ENCODE data around the gene GPRC5C. TPM values are rescaled to one million over a fixed set of nuclear protein-coding genes. Genes with fewer than 3 reads are reported as not detected.

The GPRC5C gene
- total and polyA plus RNA-seq, 4 donors: 34.2 to 195 (median 119) TPM

DNA sequence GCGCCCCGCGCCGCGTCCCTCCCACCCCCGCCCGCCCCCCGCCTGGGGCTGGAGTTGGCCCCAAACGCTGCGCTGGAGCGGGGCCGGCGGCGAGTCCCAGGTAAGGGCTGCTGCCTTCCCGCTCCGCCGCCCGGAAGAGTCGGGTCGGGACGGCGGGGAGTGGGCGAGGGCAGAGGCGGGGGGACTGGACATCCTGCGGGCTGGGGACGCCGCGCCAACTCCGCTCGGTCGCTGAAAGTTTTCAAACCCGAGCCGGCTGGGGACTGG is 469 bp downstream of the GPRC5C start:
- peaks cover 18 to 69% (median 60%) of the 10 kb centered on the region in 4 donors for H3K4me1 ChIP-seq (ENCODE audit: control insufficient read depth in 4 of 4, insufficient read depth in 4 of 4, low read length in 3 of 4)
- DNase-seq (ENCODE audit: low spot score): no peak

GRCh38 chr17:74432766-74433391 is 991 bp downstream of the GPRC5C start:
- Histone ChIP-seq H3K27ac (ENCODE audit: low read depth in 1 of 2, low read length in 2 of 2) (peak overlapping the region; percentile 99 to 100), H3K4me3 (ENCODE audit: low read depth in 1 of 3, low read length in 3 of 3) (peak overlapping the region; percentile 53 to 89 (median 88)), H3K9ac (ENCODE audit: low read depth in 1 of 2, low read length in 2 of 2) (peak overlapping the region; percentile 43 to 97), H3K9me3 (ENCODE audit: control insufficient read depth in 4 of 4, low read length in 3 of 4) (no peaks in the 10 kb centered on the region), H3K36me3 (ENCODE audit: control insufficient read depth in 4 of 4, insufficient read depth in 3 of 4, low read depth in 1 of 4, low read length in 3 of 4) (no peaks in the 10 kb centered on the region), H3K4me1 (ENCODE audit: control insufficient read depth in 4 of 4, insufficient read depth in 4 of 4, low read length in 3 of 4) (peaks cover 15 to 65% (median 56%) of the 10 kb centered on the region in 4 donors), H3K27me3 (ENCODE audit: control insufficient read depth in 4 of 4, insufficient read depth in 4 of 4, low read length in 3 of 4) (no peaks in the 10 kb centered on the region)
- TF ChIP-seq ZBTB33 (IDR thresholded peaks at IDR 0.05): no peak
- 12% methylated on average over 23 of the region's 23 CpGs for WGBS
- no peak for DNase-seq (ENCODE audit: low spot score)

More for the DNA sequence above, 469 bp downstream of the GPRC5C start:
- WGBS: under 1% methylated on average over 33 of the region's 33 CpGs
- no peaks in the 10 kb centered on the region for H3K27me3 ChIP-seq (ENCODE audit: control insufficient read depth in 4 of 4, insufficient read depth in 4 of 4, low read length in 3 of 4)
- no peaks in the 10 kb centered on the region for H3K36me3 ChIP-seq (ENCODE audit: control insufficient read depth in 4 of 4, insufficient read depth in 3 of 4, low read depth in 1 of 4, low read length in 3 of 4)
- H3K4me3 ChIP-seq (ENCODE audit: low read depth in 1 of 3, low read length in 3 of 3): peak overlapping the region; percentile 88 to 89 (median 88)
- no peak for TF ChIP-seq HNF4G (IDR thresholded peaks at IDR 0.05)
- TF ChIP-seq RXRA (IDR thresholded peaks at IDR 0.05): no peak
- no peak for TF ChIP-seq YY1 (IDR thresholded peaks at IDR 0.05)
- TF ChIP-seq SP1 (IDR thresholded peaks at IDR 0.05): no peak
- TF ChIP-seq FOXA2 (IDR thresholded peaks at IDR 0.05): no peak
- TF ChIP-seq RAD21 (IDR thresholded peaks at IDR 0.05): no peak
- no peak for TF ChIP-seq JUND (IDR thresholded peaks at IDR 0.05)
- no peak for TF ChIP-seq GABPA (IDR thresholded peaks at IDR 0.05 in 1 of 2, conservative IDR thresholded peaks at IDR 0.05 in 1 of 2)
- no peak for TF ChIP-seq MAX (IDR thresholded peaks at IDR 0.05)
- no peak for TF ChIP-seq HNF4A (conservative IDR thresholded peaks at IDR 0.05)
- TF ChIP-seq, protein P1, sequence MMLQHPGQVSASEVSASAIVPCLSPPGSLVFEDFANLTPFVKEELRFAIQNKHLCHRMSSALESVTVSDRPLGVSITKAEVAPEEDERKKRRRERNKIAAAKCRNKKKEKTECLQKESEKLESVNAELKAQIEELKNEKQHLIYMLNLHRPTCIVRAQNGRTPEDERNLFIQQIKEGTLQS (IDR thresholded peaks at IDR 0.05): no peak
- TF ChIP-seq, protein P2, sequence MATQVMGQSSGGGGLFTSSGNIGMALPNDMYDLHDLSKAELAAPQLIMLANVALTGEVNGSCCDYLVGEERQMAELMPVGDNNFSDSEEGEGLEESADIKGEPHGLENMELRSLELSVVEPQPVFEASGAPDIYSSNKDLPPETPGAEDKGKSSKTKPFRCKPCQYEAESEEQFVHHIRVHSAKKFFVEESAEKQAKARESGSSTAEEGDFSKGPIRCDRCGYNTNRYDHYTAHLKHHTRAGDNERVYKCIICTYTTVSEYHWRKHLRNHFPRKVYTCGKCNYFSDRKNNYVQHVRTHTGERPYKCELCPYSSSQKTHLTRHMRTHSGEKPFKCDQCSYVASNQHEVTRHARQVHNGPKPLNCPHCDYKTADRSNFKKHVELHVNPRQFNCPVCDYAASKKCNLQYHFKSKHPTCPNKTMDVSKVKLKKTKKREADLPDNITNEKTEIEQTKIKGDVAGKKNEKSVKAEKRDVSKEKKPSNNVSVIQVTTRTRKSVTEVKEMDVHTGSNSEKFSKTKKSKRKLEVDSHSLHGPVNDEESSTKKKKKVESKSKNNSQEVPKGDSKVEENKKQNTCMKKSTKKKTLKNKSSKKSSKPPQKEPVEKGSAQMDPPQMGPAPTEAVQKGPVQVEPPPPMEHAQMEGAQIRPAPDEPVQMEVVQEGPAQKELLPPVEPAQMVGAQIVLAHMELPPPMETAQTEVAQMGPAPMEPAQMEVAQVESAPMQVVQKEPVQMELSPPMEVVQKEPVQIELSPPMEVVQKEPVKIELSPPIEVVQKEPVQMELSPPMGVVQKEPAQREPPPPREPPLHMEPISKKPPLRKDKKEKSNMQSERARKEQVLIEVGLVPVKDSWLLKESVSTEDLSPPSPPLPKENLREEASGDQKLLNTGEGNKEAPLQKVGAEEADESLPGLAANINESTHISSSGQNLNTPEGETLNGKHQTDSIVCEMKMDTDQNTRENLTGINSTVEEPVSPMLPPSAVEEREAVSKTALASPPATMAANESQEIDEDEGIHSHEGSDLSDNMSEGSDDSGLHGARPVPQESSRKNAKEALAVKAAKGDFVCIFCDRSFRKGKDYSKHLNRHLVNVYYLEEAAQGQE (IDR thresholded peaks at IDR 0.05): no peak
- peak overlapping the region; percentile 99 to 100 for H3K27ac ChIP-seq (ENCODE audit: low read depth in 1 of 2, low read length in 2 of 2)
- no peaks in the 10 kb centered on the region for H3K9me3 ChIP-seq (ENCODE audit: control insufficient read depth in 4 of 4, low read length in 3 of 4)
- peak overlapping the region in 1 of 2 donors; percentile 97 for H3K9ac ChIP-seq (ENCODE audit: low read depth in 1 of 2, low read length in 2 of 2)

All from liver (tissue), 9 donors.